HG03469 (cell line): ENCODE results near the gene YBX3.
"Not testable (repeated sequence)": the region's sequence is repeated elsewhere in the genome, so short reads cannot be mapped to it uniquely, and the experiment has no call there.

Source experiments
- ATAC-seq: cut with Tn5 transposase; IDR thresholded peaks from one replicate; pipeline ENCODE4 v1.9.1; 2021; ENCODE audit warnings: mild to moderate bottlenecking, moderate library complexity, moderate number of reproducible peaks; ENCODE audit not compliant: unreplicated experiment

The YBX3 gene

DNA sequence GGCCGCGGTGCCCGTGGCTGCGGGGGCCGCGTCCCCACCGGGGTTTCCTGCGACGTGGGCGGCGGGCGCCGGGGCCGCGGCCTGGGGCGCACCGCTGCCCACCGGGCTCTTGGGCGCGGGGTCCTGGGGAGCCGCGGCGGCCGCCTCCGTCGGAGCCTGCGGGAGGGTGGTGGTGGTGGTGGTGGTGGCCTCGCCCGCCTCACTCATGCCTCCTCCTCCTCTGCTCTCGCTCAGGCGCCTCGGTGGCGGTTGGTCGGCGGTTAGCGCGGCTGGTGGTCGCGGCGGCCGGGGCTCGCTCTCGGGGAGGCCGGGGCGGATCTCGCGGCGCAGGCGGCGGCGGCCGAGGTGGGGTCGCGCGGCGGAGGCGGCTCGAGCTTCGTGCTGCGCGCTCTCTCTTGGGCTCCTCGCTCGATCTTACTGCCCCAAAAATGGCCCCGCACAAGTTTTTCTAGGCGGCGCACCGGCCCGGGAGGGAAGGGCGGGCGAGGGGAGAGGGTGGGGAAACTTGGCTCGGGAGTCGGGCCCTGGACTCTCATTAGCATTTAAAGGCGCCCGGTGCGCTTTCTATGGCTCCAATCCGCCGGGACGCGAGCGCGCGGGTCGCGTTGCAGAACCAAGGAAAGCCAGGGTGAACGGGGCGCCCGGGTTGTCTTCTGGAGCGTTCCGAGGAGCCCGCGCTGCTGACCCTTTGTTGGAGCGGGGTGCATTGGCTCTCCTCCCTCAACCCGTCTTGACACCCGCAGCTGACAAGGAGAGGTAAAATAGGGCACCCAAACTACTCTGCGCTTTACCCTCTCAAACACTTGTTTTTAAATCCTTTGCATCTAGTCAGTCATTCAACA lies at the start of gene YBX3:
YBX3 (minus strand) TSS at position 419 of the 842 bp plus-strand sequence; CDS start at position 207, 212 bp downstream.
- ATAC-seq = no peak

DNA sequence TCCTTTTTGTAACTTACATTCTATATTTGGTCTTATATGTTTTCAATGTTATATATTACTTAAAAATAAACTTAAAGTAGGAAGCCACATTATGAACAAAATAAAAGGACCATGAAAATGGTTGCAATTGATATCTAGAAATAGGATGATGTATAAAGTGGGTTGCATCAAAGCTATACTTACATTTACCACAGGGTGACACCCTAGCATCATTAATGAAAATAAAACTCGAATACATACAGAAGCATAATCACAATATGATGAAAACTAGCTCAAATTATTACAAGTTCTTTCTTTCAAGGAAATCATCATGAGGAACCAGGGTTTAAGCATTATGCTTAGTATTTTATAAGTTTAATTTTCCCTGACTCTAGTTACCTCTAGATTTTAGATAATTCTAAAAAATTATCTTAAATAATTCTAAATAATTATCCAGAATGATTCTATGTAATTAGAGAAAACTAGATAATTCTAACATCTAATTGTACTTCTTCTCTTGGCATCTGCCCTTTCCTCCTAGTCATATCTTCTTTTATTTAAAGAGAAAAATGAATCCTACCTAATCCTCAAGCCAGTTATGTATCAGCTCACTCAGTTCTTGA lies 48.1 kb upstream of the YBX3 start:
- ATAC-seq = no peak

DNA sequence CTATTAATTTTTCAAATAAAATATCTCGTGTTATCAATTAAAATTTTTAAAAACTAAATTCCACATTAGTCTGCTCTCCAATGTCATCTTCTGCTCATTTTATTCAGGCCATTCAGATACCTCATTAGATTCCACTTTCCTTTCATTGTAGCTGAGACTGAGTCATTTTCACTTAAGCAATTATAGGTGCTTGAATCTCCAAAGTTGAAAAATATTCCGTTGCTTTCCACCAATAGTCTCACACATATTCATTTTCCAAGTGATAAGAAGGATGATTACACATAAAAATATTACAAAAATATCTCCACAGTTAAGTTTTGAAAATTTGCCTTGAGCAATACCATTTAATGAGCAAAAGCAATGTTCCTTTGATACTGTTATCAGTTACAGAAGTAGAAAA lies 36.5 kb upstream of the YBX3 start:
- ATAC-seq = no peak

DNA sequence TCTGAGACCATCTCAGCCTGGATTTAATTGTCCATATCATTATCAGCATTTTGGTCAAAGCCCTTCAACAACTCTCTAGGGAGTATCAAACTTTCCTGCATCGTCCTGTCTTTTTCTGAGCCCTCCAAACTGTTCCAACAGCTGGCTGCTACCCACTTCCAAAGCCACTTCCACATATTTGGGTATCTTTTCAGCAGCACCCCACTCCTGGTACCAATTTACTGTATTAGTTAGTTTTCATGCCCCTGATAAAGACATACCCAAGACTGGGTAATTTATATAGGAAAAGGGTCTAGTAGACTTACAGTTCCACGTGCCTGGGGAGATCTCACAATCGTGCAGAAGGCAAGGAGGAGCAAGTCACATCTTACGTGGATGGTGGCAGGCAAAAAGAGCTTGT lies 33.1 kb upstream of the YBX3 start:
- ATAC-seq = no peak

DNA sequence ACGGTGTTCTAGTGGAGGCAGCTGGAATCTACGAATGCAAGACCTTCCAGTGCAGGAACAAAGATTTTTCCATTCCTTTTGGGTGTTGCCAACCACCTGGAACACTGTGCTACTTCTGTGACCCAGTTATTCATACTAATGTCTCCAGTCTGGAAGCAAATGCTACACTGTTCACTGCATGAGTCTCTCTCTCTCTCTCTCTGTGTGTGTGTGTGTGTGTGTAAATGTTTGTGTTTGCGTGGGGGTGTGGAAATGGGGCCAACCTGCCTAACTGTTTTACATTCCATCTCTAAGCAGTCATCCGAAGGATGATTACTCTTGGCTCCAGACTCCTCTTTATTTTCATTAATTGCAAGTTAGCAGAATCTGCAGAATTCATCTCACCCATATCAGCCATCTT lies 29.9 kb upstream of the YBX3 start:
- ATAC-seq = no peak

DNA sequence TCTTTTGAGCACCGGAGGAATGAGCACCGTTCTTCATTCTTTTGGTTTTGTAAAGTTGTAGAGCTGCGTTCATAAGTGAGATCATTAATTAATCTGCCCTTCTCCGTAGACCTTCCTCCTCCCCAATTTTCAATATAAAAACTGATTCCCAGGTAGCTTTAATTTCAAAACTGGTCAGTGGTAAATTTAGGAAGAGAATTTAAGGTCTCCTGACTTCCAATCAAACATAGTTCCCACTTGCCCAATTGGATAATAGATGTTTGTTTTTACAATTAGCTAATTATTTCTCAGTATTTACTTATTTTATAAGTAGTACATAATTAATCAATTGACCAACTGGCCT lies 27.2 kb upstream of the YBX3 start:
- no peak for ATAC-seq

DNA sequence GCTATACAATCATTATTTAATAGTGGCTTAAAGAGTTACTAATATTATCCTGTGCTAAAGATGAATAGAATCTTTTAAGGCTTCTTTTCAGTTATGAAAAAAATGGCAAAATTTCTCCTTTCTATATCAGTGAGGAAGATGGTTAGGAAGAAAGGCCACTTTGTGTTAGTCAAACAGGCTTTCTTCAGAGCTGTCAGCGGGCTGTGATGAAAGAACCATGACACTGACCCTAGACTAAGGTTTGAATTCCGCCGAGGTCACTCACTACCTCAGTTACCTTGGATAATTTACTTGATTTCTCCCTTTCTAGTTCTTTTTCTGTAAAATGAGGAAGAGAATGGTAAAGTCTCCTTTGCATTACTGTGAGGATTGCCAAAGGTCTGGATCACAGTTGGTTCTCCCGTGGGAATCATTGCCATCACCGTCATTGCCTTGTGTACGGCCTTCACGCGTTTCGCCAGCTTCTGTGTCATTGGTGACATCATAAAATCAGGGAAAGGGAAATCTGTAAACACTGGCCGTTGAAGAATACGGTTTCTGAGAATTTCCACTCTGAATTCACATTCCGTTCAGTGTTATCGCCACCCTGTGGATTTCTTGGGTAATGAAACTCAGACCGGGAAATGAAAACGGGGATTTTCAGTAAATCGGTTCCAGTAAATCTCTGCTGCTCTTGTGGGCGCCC lies 26.7 kb upstream of the YBX3 start:
- peak; percentile 90 for ATAC-seq

DNA sequence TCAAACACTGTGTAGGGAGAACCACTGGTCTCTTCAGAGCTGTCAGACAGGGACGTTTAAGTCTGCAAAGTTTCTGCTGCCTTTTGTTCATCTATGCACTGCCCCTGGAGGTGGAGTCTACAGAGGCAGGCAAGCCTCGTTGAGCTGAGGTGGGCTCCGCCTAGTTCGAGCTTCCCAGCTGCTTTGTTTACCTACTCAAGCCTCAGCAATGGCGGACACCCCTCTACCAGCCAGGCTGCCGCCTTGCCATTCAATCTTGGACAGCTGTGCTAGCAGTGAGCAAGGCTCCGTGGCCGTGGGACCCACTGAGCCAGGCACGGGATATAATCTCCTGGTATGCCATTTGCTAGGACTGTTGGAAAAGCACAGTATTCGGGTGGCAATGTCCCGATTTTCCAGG lies 24.6 kb upstream of the YBX3 start:
- no peak for ATAC-seq

DNA sequence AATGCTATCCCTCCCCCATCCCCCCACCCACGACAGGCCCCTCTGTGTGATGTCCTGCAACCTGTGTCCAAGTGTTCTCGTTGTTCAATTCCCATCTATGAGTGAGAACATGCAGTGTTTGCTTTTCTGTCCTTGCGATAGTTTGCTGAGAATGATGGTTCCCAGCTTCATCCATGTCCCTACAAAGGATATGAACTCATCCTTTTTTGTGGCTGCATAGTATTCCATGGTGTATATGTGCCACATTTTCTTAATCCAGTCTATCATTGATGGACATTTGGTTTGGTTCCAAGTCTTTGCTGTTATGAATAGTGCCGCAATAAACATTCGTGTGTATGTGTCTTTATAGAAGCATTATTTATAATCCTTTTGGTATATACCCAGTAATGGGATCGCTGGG lies 20.3 kb upstream of the YBX3 start:
- ATAC-seq = not testable (repeated sequence)

DNA sequence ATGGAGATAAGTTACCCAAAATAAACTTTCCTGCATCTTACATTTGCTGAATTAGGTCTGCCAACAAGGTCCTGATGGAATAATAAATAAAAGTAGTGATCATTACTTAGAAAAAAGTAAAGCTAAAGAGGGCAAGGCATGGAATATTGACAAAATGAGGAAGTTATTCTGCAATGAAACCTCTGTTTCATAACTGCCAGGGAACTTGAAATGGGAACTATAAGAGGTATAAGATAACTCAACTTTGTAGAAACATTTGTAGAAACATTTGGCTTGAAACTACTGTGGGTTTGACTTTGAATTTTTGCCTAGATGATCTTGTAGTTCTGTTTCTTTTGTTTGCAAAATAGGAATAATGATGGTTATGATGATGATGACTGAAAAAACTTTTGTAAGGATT lies 18.7 kb upstream of the YBX3 start:
- ATAC-seq = no peak

DNA sequence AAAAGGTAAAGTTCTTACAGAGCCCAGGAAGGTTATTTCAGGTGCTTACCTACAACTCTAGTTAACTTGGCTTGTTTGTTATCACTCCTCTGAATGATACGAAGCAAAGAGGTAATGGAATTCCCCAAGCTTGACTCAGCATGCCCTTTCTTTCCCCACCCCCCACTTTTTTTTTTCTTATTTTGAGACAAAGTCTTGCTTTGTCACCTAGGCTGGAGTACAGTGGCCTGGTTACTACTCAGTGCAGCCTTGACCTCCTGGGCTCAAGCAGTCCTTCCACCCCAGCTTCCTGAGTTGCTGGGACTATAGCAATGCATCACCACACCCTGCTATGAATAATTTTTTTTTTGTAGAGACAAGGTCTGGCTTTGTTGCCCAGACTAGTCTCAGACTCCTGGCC lies 17.1 kb upstream of the YBX3 start:
- ATAC-seq = no peak

DNA sequence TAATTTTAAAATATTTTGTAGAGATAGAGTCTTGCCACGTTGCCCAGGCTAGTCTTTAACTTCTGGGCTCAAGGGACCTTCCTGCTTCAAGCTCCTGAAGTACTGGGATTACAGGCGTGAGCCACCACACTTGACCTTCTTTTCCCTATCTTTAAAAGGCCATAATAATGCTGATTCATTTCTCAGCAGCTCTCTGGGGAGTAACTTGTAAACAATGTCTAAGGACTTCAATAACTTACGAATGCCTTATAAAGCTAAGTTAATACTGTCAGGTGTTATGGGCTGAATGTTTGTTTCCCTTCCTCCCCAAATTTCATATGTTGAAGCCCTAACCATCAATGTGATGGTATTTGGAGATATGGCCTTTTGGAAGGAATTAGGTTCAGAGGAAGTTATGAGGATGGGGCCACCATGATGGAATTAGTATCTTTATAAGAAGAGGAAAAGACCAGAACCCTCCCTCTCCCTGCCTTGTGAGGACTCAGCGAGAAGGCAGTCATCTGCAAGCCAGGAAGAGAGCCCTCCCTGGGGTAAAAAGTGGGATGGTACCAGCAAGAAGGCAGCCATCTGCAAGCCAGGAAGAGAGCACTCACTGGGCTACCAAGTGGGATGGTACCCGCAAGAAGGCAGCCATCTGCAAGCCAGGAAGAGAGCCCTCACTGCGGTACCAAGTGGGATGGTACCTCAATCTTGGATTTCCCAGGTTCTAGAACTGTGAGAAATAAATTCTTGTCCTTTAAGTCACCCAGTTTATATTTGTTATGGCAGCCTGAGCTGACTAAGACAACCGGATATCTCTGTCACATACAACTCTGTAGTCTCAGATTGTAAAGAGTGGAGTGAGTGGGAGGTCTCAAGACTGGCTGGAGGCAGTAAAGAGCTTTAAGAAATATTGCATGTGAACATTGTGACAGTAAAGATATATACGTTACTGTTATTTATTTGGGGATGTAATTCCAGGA lies 16.3 kb upstream of the YBX3 start:
- no peak for ATAC-seq

DNA sequence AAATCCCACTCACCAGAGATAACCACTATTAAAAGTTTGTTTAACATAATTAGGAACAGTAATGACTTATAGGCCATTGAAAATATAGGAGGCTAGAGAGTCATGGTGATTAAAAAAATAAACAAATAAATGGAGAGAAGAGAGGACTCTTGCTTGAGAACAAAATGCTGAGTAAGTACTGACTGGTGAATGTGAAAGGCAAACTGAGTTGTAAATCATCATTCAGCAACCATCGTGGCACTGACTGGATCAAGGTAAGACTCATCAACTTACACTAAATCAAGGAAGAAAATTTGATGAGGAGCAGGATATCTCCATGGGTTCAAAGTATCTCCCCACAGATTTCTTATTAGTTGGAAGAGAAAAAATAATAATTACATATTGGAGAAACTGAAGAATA lies 14.1 kb upstream of the YBX3 start:
- ATAC-seq = no peak

DNA sequence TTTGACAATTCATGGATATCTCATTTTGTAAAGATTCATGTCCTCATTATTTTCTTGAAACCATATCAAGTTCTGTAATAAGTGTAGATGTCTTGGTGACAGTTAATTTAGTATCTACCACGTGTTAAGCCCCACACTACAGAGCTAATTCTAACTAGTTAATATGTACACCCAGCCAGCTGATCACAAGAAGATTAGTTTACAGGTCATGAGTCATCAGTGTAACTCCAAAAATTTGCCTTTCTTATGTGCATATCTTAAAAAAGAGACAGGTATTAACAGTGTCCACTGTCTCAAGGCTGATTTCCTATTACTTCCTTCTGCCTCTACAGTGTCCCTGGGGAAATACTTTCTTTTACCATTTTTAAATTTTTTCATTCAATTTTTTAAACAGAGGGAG lies 13.3 kb upstream of the YBX3 start:
- ATAC-seq = no peak

DNA sequence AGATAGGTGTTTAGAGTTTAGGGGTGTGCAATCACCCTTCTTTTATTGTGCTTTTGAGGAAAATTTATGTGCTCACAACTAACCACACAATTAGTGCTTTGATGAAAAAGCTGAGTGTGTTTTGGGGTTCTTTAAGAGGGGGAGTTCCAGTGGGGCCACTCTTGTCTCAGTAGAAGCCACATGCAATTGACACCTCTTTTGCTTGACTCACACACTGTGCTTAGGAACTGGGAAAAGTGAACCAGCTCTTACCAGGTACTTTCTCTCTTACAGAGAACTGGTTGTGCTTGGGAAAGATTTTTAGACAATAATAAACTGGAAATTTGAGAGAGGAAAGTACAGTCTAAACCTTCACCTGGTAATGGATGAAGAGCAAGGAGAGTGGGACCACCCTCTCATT lies 12.3 kb upstream of the YBX3 start:
- no peak for ATAC-seq

DNA sequence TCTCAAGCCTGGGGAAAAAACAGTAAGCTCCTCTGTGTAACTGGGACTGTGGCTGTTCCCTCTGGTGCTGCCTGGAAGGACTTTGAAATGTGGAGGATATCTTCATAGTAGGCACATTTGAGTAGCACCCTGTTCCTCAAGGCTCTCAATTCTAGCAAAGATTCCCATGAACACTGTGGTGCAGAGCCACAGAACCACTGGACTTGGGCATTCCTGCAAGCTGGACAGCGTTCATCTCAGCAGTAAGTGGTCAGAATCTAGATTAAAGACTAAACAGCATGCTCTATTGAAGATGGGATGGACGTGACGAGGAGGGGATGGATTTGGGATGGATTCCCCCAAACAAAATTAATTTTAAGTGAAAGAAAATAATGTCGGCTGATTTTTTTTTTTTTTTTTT lies 9.4 kb upstream of the YBX3 start:
- no peak for ATAC-seq

DNA sequence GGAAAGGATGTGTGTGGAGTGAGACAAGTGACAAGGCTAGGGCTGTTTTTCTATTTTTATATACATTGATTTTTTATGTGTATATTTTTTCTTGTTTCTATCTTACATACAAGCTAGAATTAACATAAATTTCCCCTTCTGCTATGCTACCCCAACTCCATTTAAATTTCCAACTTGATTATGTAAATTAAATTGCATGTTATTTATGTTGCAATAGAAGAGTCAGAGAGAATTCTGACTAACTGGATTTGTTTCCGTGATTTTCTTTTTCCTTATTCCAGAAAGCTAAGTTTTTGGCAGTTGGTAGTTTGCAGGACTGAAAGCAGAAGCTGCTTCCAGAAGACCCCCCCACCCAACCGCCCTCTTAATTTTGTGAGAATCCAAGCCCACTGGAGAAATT lies 8.9 kb upstream of the YBX3 start:
- no peak for ATAC-seq

DNA sequence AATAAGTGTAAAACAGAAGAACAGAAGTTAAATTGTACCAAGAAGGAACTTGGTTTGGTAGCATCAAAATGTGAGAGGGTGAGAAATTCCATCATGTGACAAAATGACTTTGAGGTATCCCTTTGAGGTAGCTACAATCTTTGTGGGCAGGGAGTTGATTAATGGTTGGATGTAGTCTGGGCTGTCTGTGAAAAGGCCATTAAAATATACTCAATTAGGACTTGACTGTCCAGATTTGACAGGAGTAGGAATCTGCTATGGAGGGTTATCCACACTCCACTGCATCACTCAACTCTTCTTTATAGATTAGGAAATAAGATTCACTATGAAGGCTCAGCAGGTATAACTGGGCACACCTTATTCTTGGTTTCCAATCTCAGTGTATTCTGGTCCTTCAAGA lies 7.4 kb upstream of the YBX3 start:
- ATAC-seq = no peak

DNA sequence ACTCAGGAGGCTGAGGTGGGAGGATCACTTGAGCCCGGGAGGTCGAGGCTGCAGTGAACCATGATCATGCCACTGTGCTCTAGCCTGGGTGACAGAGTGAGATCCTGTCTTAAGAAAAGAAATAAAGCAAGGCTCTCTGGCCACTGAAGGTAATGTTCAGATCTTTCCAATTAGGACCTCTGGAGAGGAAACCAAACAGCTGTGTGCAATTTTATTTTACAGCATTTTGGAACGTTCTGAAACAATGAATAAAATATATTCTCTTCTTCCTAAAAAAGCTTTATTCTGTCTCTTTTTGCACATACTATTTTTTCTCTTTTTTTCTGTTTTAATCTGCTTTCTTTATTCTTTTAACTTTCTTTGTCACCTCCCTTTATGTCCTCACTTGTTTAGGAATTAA lies 5.0 kb upstream of the YBX3 start:
- no peak for ATAC-seq

DNA sequence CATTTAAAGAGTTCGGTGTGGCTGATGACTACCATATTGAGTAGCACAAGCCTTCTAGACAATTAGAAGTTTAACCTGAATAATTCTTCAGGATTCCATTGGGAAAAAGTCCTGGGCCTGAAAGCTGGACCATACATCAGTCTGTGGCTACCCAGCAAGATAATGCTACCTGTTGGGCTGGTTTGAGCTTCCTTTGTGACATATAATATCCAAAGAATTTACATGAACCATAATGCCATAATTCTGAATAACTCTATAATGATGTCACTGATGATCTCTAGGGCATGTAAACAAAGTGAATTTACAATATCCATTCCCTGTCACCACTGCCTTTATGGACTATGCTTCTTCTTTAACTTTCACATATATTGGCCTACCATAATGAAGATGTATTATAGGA lies 3.8 kb upstream of the YBX3 start:
- no peak for ATAC-seq

DNA sequence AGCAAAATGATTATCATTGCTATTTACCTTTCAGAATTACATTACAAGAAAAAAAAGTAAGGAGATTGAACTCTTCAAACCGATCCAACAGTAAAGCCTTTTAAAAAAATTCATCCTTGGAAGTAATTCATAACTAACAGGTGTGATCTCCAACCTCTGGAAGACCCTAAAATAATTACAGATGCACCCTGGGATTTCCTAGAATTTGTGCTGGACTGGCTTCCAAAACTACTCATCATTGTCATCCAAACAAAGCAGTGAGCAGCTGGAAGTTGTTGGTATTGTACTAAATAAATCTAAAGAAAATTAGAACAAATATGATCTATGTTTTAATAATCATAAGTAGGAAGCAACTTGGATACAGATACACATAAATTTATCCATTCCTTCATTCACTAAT lies 1.9 kb upstream of the YBX3 start:
- no peak for ATAC-seq
